Left lung (tissue), 10 donors: ENCODE results near the gene FIGNL1. TPM values are rescaled to one million over a fixed set of nuclear protein-coding genes. Genes with fewer than 3 reads are reported as not detected.

ENCODE experiments used
- ATAC-seq: fragments of 200-7000 bp; cut with Tn5 transposase; one replicate; pipeline ENCODE4 v1.9.1; 2020; ENCODE audit warnings: moderate library complexity
- DNase-seq, 4 donors: peaks; one replicate each; pipeline ENCODE4 v3.0.0-alpha.2; 2013 to 2020
- H3K27ac ChIP-seq, 2 donors: fragments of 200-600 bp; sonication (generic) in 1 of 2; one replicate each; pipeline versions ENCODE4 v1.5.0 to v1.8.0; 2020 to 2021
- H3K27me3 ChIP-seq, 2 donors: fragments of 200-600 bp; sonication (generic) in 1 of 2; one replicate each; pipeline versions ENCODE4 v1.5.0 to v1.8.0; 2020 to 2021
- H3K36me3 ChIP-seq, 2 donors: fragments of 200-600 bp; sonication (generic) in 1 of 2; one replicate each; pipeline versions ENCODE4 v1.5.0 to v1.8.0; 2020 to 2021
- H3K4me1 ChIP-seq, 2 donors: fragments of 200-600 bp; one replicate each; pipeline ENCODE4 v1.8.0; 2021
- H3K4me3 ChIP-seq, 2 donors: fragments of 200-600 bp; sonication (generic) in 1 of 2; one replicate each; pipeline versions ENCODE4 v1.5.0 to v1.8.0; 2020 to 2021; ENCODE audit warnings: mild to moderate bottlenecking in 1 of 2
- H3K9me3 ChIP-seq, 2 donors: fragments of 200-600 bp; sonication (generic) in 1 of 2; one replicate each; pipeline versions ENCODE4 v1.5.0 to v1.8.0; 2020 to 2021
- CTCF ChIP-seq, 2 donors: fragments of 200-600 bp; sonication (generic) in 1 of 2; IDR thresholded peaks; one replicate each; pipeline versions ENCODE4 v1.5.0 to v1.8.0; 2021; ENCODE audit warnings: antibody characterized with exemption in 2 of 2
- intact Hi-C, 2 donors: fragments of 100-400 bp; cut with DNase I; formaldehyde crosslinking; loops; one replicate each; pipeline versions ENCODE4 v1.11.2 to v1.14.2; 2022
- polyA plus RNA-seq, 6 donors: library from polyadenylated mRNA; unstranded; fragments of 120-200 nt; gene quantifications; one replicate each; pipeline ENCODE4 v1.2.1, GENCODE V29; 2013; ENCODE audit not compliant: insufficient read length in 6 of 6
- total RNA-seq, 2 donors: library from RNA; stranded (reverse); fragmentation: NEBNext Ultra II Directional; extraction: Animal tissue kit (Norgen Biotek cat#: 25700); gene quantifications; one replicate each; pipeline ENCODE4 v1.2.1, GENCODE V29; 2021
- donor health status: DM: no; HTN: yes; CAD: no.
- donor health status: DM: no; HTN: no; CAD: no.

Gene FIGNL1
- total and polyA plus RNA-seq, 8 donors, result 12.0 to 44.8 (median 38.3) TPM

GRCh38 chr7:50477640-50478039 lies 27.5 kb upstream of the FIGNL1 start:
- H3K9me3 ChIP-seq, result no peaks in the 10 kb centered on the region
- H3K4me3 ChIP-seq, result no peak overlapping the region
- H3K36me3 ChIP-seq, result no peaks in the 10 kb centered on the region
- no peak for DNase-seq
- TF ChIP-seq CTCF (IDR thresholded peaks at IDR 0.05), result no peak
- intact Hi-C loops, result no loop called here
- no peak overlapping the region for H3K27ac ChIP-seq
- H3K4me1 ChIP-seq, result no peaks in the 10 kb centered on the region
- H3K27me3 ChIP-seq, result no peaks in the 10 kb centered on the region
- ATAC-seq, result no peak

GRCh38 chr7:50476953-50477625 lies 26.9 kb upstream of the FIGNL1 start:
- intact Hi-C loops, result no loop called here
- Histone ChIP-seq H3K27ac (no peak overlapping the region), H3K36me3 (no peaks in the 10 kb centered on the region), H3K27me3 (no peaks in the 10 kb centered on the region), H3K9me3 (no peaks in the 10 kb centered on the region), H3K4me3 (no peak overlapping the region), H3K4me1 (no peaks in the 10 kb centered on the region)
- ATAC-seq, result no peak
- TF ChIP-seq CTCF (IDR thresholded peaks at IDR 0.05), result no peak
- DNase-seq, result no peak

GRCh38 chr7:50475340-50475739 lies 25.2 kb upstream of the FIGNL1 start:
- no peaks in the 10 kb centered on the region for H3K9me3 ChIP-seq
- H3K27ac ChIP-seq, result no peak overlapping the region
- no peak for TF ChIP-seq CTCF (IDR thresholded peaks at IDR 0.05)
- no peaks in the 10 kb centered on the region for H3K4me1 ChIP-seq
- H3K36me3 ChIP-seq, result no peaks in the 10 kb centered on the region
- no peak for ATAC-seq
- no peaks in the 10 kb centered on the region for H3K27me3 ChIP-seq
- intact Hi-C loops, result no loop called here
- DNase-seq, result no peak
- H3K4me3 ChIP-seq, result no peak overlapping the region

GRCh38 chr7:50474382-50475160 lies 24.4 kb upstream of the FIGNL1 start:
- intact Hi-C loops, result no loop called here
- H3K9me3 ChIP-seq, result no peaks in the 10 kb centered on the region
- H3K4me3 ChIP-seq, result no peak overlapping the region
- no peak overlapping the region for H3K27ac ChIP-seq
- H3K36me3 ChIP-seq, result no peaks in the 10 kb centered on the region
- DNase-seq (no peak), ATAC-seq (no peak)
- no peaks in the 10 kb centered on the region for H3K27me3 ChIP-seq
- no peak for TF ChIP-seq CTCF (IDR thresholded peaks at IDR 0.05)
- H3K4me1 ChIP-seq, result no peaks in the 10 kb centered on the region

GRCh38 chr7:50473531-50473930 lies 23.4 kb upstream of the FIGNL1 start:
- DNase-seq (no peak), ATAC-seq (no peak)
- TF ChIP-seq CTCF (IDR thresholded peaks at IDR 0.05), result no peak
- intact Hi-C loops, result no loop called here
- Histone ChIP-seq H3K4me1 (no peaks in the 10 kb centered on the region), H3K4me3 (no peak overlapping the region), H3K27me3 (no peaks in the 10 kb centered on the region), H3K36me3 (no peaks in the 10 kb centered on the region), H3K9me3 (no peaks in the 10 kb centered on the region), H3K27ac (no peak overlapping the region)
